GM12892 (cell line): ENCODE data around the gene FERD3L.

Experiments used
- POLR2A ChIP-seq: IDR thresholded peaks from 2 replicates; pipeline ENCODE4 v1.6.1; 2011; ENCODE audit warnings: low read depth, low read length, control low read depth
- POLR2AphosphoS5 ChIP-seq: IDR thresholded peaks from 2 replicates; pipeline ENCODE4 v1.6.1; 2011; ENCODE audit warnings: low read depth, low read length, control low read depth
- TAF1 ChIP-seq: IDR thresholded peaks from 2 replicates; pipeline ENCODE4 v1.6.1; 2011; ENCODE audit warnings: low read depth, mild to moderate bottlenecking, control low read depth, low read length, borderline replicate concordance

- TF ChIP-seq POLR2A (no peak), TAF1 (no peak), POLR2AphosphoS5 (no peak)
Measured at GRCh38 chr7:19114551-19114855, 30.7 kb downstream of the FERD3L start.
